ENCODE measurements around the gene MOB3B. TPM values are rescaled to one million over a fixed set of nuclear protein-coding genes. Genes with fewer than 3 reads are reported as not detected.

The MOB3B gene
- polyA plus RNA-seq, 1 of the 3 experiments (the other 2 are of a cell fraction) = 0.90 TPM

- Histone ChIP-seq H3K27me3 (ENCODE audit: insufficient read depth) (no peaks in the 10 kb centered on the region), H3K27ac (ENCODE audit: low read depth in 2 of 2, low read length in 1 of 2) (no peak overlapping the region), H3K36me3 (replicated peaks in 1 of 2; ENCODE audit: control insufficient read depth in 1 of 2, insufficient read depth in 2 of 2, low read length in 1 of 2) (no peaks in the 10 kb centered on the region), H3K4me1 (ENCODE audit: control insufficient read depth in 1 of 2, insufficient read depth in 2 of 2, low read depth in 1 of 2, low read length in 1 of 2) (peaks cover 0 to 8% of the 10 kb centered on the region in 2 experiments; a peak in 2 of 4 replicates), H3K9ac (no peak overlapping the region), H3K4me3 (ENCODE audit: low read depth in 2 of 2, low read length in 1 of 2) (peak overlapping the region in 1 of 2 experiments; percentile 75; a peak in 2 of 4 replicates), H3F3A (replicated peaks; ENCODE audit: insufficient read depth) (peaks cover 14% of the 10 kb centered on the region), H3K79me2 (ENCODE audit: insufficient read depth) (no peaks in the 10 kb centered on the region), H2AFZ (ENCODE audit: low read depth) (no peak overlapping the region), H3K9me2 (no peaks in the 10 kb centered on the region), H4K20me1 (ENCODE audit: insufficient read depth) (no peaks in the 10 kb centered on the region), H3K9me3 (no peaks in the 10 kb centered on the region), H3K4me2 (peak overlapping the region; percentile 92; the same call in 1 of the 2 replicates)
- ChIA-PET POLR2A (no interaction called here), CTCF (interaction anchor here (1.3 to 3.4 kb wide), 3 partner anchors 20 to 195 kb away, joined by 4 to 16 read pairs (median 4); no protein-coding TSS in a partner anchor)
- 94% methylated on average over 38 of the region's 44 CpGs for WGBS (ENCODE audit: low lambda C conversion rate)
- no peak for TF ChIP-seq RFX5 (IDR thresholded peaks at IDR 0.05; ENCODE audit: low read length)
- TF ChIP-seq TEAD4 (IDR thresholded peaks at IDR 0.05; ENCODE audit: borderline replicate concordance, insufficient read depth) = no peak
- no peak for TF ChIP-seq GABPA (IDR thresholded peaks at IDR 0.05; ENCODE audit: low read depth)
- no peak for TF ChIP-seq RCOR1 (IDR thresholded peaks at IDR 0.05; ENCODE audit: low read length)
- TF ChIP-seq FOXM1 (IDR thresholded peaks at IDR 0.05; ENCODE audit: low read depth) = no peak
- TF ChIP-seq FOXJ3 (CRISPR knock-in tag; IDR thresholded peaks at IDR 0.05) = no peak
- no peak for TF ChIP-seq RAD21 (IDR thresholded peaks at IDR 0.05; ENCODE audit: low read length)
- TF ChIP-seq NFIC (IDR thresholded peaks at IDR 0.05; ENCODE audit: borderline replicate concordance) = no peak
- no peak for TF ChIP-seq ZBTB33 (IDR thresholded peaks at IDR 0.05; ENCODE audit: borderline replicate concordance, low read depth)
- TF ChIP-seq EZH2phosphoT487 (IDR thresholded peaks at IDR 0.05; ENCODE audit: borderline replicate concordance, low read depth) = no peak
- no peak for TF ChIP-seq SIN3A (IDR thresholded peaks at IDR 0.05; ENCODE audit: borderline replicate concordance, low read depth, low read length)
- TF ChIP-seq RXRA (IDR thresholded peaks at IDR 0.05; ENCODE audit: borderline replicate concordance, low read depth) = no peak
- no peak for TF ChIP-seq TAF1 (IDR thresholded peaks at IDR 0.05; ENCODE audit: borderline replicate concordance, low read depth, low read length)
- no peak for TF ChIP-seq USF1 (IDR thresholded peaks at IDR 0.05; ENCODE audit: borderline replicate concordance, low read depth)
- no peak for DNase-seq
Observed at GRCh38 chr9:27528076-27528885, 1.3 kb downstream of the MOB3B start.

GRCh38 chr9:27527702-27528075 lies 1.9 kb downstream of the MOB3B start:
- no peak for DNase-seq
- H3K9me3 ChIP-seq = no peaks in the 10 kb centered on the region
- H3F3A ChIP-seq (replicated peaks; ENCODE audit: insufficient read depth) = peaks cover 14% of the 10 kb centered on the region
- TF ChIP-seq TEAD4 (IDR thresholded peaks at IDR 0.05; ENCODE audit: borderline replicate concordance, insufficient read depth) (no peak), USF1 (IDR thresholded peaks at IDR 0.05; ENCODE audit: borderline replicate concordance, low read depth) (no peak), EZH2phosphoT487 (IDR thresholded peaks at IDR 0.05; ENCODE audit: borderline replicate concordance, low read depth) (no peak), POLR2AphosphoS5 (IDR thresholded peaks at IDR 0.05; ENCODE audit: low read depth, low read length) (no peak), RCOR1 (IDR thresholded peaks at IDR 0.05; ENCODE audit: low read length) (no peak), SIN3A (IDR thresholded peaks at IDR 0.05; ENCODE audit: borderline replicate concordance, low read depth, low read length) (no peak), CHD2 (IDR thresholded peaks at IDR 0.05; ENCODE audit: low read length, partially characterized antibody) (no peak), NFIC (IDR thresholded peaks at IDR 0.05; ENCODE audit: borderline replicate concordance) (no peak), NRF1 (IDR thresholded peaks at IDR 0.05; ENCODE audit: low read depth, low read length) (no peak), USF2 (IDR thresholded peaks at IDR 0.05; ENCODE audit: borderline replicate concordance, low read depth, low read length) (no peak), GATA2 (CRISPR knock-in tag; IDR thresholded peaks at IDR 0.05) (no peak)
- no peak overlapping the region for H3K4me3 ChIP-seq (ENCODE audit: low read depth in 2 of 2, low read length in 1 of 2)
- H3K36me3 ChIP-seq (replicated peaks in 1 of 2; ENCODE audit: control insufficient read depth in 1 of 2, insufficient read depth in 2 of 2, low read length in 1 of 2) = no peaks in the 10 kb centered on the region
- H3K4me2 ChIP-seq = no peak overlapping the region
- WGBS (ENCODE audit: low lambda C conversion rate) = 97% methylated on average over 8 of the region's 8 CpGs
- H4K20me1 ChIP-seq (ENCODE audit: insufficient read depth) = no peaks in the 10 kb centered on the region
- no peaks in the 10 kb centered on the region for H3K27me3 ChIP-seq (ENCODE audit: insufficient read depth)
- ChIA-PET CTCF (interaction anchor here (1.3 to 3.4 kb wide), 3 partner anchors 21 to 194 kb away, joined by 4 to 16 read pairs (median 4); no protein-coding TSS in a partner anchor), POLR2A (no interaction called here)
- no peak overlapping the region for H2AFZ ChIP-seq (ENCODE audit: low read depth)
- no peaks in the 10 kb centered on the region for H3K9me2 ChIP-seq
- no peak overlapping the region for H3K9ac ChIP-seq
- H3K4me1 ChIP-seq (ENCODE audit: control insufficient read depth in 1 of 2, insufficient read depth in 2 of 2, low read depth in 1 of 2, low read length in 1 of 2) = peaks cover 0 to 8% of the 10 kb centered on the region in 2 experiments; a peak in 2 of 4 replicates
- H3K27ac ChIP-seq (ENCODE audit: low read depth in 2 of 2, low read length in 1 of 2) = no peak overlapping the region
- H3K79me2 ChIP-seq (ENCODE audit: insufficient read depth) = no peaks in the 10 kb centered on the region
